HepG2 (cell line): ENCODE results near the gene NID2. TPM values are rescaled to one million over a fixed set of nuclear protein-coding genes. Genes with fewer than 3 reads are reported as not detected.

ENCODE experiments used
- ATAC-seq: fragments of 200-7000 bp; cut with Tn5 transposase; 3 replicates; pipeline ENCODE4 v1.9.1; 2020; ENCODE audit warnings: mild to moderate bottlenecking, moderate library complexity
- BruUV-seq: library from RNA; stranded (reverse); fragments of 400-500 nt; replicated peaks from 2 replicates; lab custom pipeline; 2021; lab: Mats Ljungman, UMichigan
- CTCF ChIA-PET: fragments of 300-600 bp; formaldehyde crosslinking; extraction: SDS; loops from one replicate; lab custom pipeline; 2021; ENCODE audit warnings: low total read pairs, inconsistent platforms, low intra/inter-chr PET ratio; lab: Yijun Ruan, JAX
- POLR2A ChIA-PET: fragments of 350-600 bp; sonication (Branson Sonifier 250); formaldehyde crosslinking; loops from one replicate; lab custom pipeline; 2020; ENCODE audit warnings: antibody characterized with exemption, inconsistent platforms; lab: Yijun Ruan, JAX
- DNase-seq: peaks from one replicate; pipeline ENCODE4 v3.0.0-alpha.2; 2015; ENCODE audit warnings: low spot score
- FAIRE-seq: peaks from 3 replicates; lab custom pipeline; 2011; peaks lifted over from hg19 to GRCh38; lab: Jason Lieb, UNC
- H2AFZ ChIP-seq: one replicate; pipeline ENCODE4 v1.6.1; 2011; ENCODE audit warnings: low read length, inconsistent platforms
- H3K27ac ChIP-seq: fragments of 300-600 bp; 3 replicates; pipeline ENCODE4 v1.8.0; 2011; ENCODE audit warnings: mixed run types, mild to moderate bottlenecking, mixed read lengths, low read length, inconsistent platforms; ENCODE audit not compliant: insufficient read depth; ENCODE audit errors: extremely low read length
- H3K27me3 ChIP-seq, 2 experiments: fragments of 200-600 bp in 1 of 2; 2 replicates in 1 of 2; 3 replicates in 1 of 2; pipeline versions ENCODE4 v1.6.0 to v1.8.0; 2011; ENCODE audit warnings: low read length in 2 of 2, mild to moderate bottlenecking in 2 of 2, moderate library complexity in 2 of 2, inconsistent platforms in 1 of 2; ENCODE audit not compliant: insufficient read depth in 2 of 2, control insufficient read depth in 1 of 2
- H3K36me3 ChIP-seq, 2 experiments: fragments of 200-600 bp in 1 of 2; replicated peaks in 1 of 2; 2 replicates in 1 of 2; 3 replicates in 1 of 2; pipeline versions ENCODE4 v1.5.1 to v1.8.0; 2011; ENCODE audit warnings: low read length in 2 of 2, inconsistent platforms in 1 of 2; ENCODE audit not compliant: insufficient read depth in 2 of 2, control insufficient read depth in 1 of 2
- H3K4me1 ChIP-seq: 2 replicates; pipeline ENCODE4 v1.5.1; 2012; ENCODE audit warnings: low read length, inconsistent platforms; ENCODE audit not compliant: insufficient read depth
- H3K4me2 ChIP-seq: 2 replicates; pipeline ENCODE4 v1.6.0; 2011; ENCODE audit warnings: low read depth, low read length, inconsistent platforms
- H3K4me3 ChIP-seq, 3 experiments: fragments of 200-600 bp in 1 of 3; sonication (generic), shearing (Covaris generic) in 1 of 3; replicated peaks in 1 of 3; 2 replicates each; pipeline ENCODE4 v1.5.1; 2011 to 2016; ENCODE audit warnings: low read length in 3 of 3, inconsistent platforms in 2 of 3, low read depth in 2 of 3, mild to moderate bottlenecking in 2 of 3, control low read depth in 1 of 3, mixed read lengths in 1 of 3; ENCODE audit not compliant: insufficient read depth in 1 of 3
- H3K79me2 ChIP-seq: one replicate; pipeline ENCODE4 v1.6.1; 2011; ENCODE audit warnings: low read length, inconsistent platforms; ENCODE audit not compliant: insufficient read depth
- H3K9ac ChIP-seq: 2 replicates; pipeline ENCODE4 v1.6.0; 2011; ENCODE audit warnings: mild to moderate bottlenecking, low read depth, low read length, inconsistent platforms; ENCODE audit not compliant: insufficient read depth
- H3K9me3 ChIP-seq: 2 replicates; pipeline ENCODE4 v1.5.1; 2012; ENCODE audit warnings: mild to moderate bottlenecking, low read length
- H4K20me1 ChIP-seq: 2 replicates; pipeline ENCODE4 v1.6.0; 2011; ENCODE audit warnings: inconsistent platforms, mild to moderate bottlenecking, low read length, moderate library complexity; ENCODE audit not compliant: insufficient read depth
- BORCS8-MEF2B ChIP-seq: sonication (generic); formaldehyde crosslinking; IDR thresholded peaks from 2 replicates; pipeline ENCODE4 v1.8.0; 2022; ENCODE audit warnings: mild to moderate bottlenecking, missing genetic modification reagents
- CHD2 ChIP-seq: IDR thresholded peaks from 2 replicates; pipeline ENCODE4 v1.6.1; 2011; ENCODE audit warnings: low read depth, low read length, improper control_type of control experiment
- GPN1 ChIP-seq: sonication (generic); formaldehyde crosslinking; IDR thresholded peaks from 2 replicates; pipeline ENCODE4 v1.5.1; 2020; ENCODE audit warnings: missing genetic modification reagents, borderline replicate concordance
- KDM6A ChIP-seq: IDR thresholded peaks from 2 replicates; pipeline ENCODE4 v1.6.1; 2016; ENCODE audit warnings: low read depth
- KLF9 ChIP-seq: IDR thresholded peaks from 2 replicates; pipeline ENCODE4 v1.6.1; 2016; ENCODE audit warnings: low read depth
- MAFF ChIP-seq: IDR thresholded peaks from 2 replicates; pipeline ENCODE4 v1.6.1; 2011; ENCODE audit warnings: low read depth, low read length, improper control_type of control experiment
- MIER3 ChIP-seq: IDR thresholded peaks from 2 replicates; pipeline ENCODE4 v1.6.1; 2016; ENCODE audit warnings: missing compliant biosample characterization, borderline replicate concordance
- PHF21A ChIP-seq: sonication (generic); formaldehyde crosslinking; IDR thresholded peaks from 2 replicates; pipeline ENCODE4 v1.5.0; 2020; ENCODE audit warnings: mild to moderate bottlenecking, missing genetic modification reagents
- TEAD2 ChIP-seq: sonication (generic); formaldehyde crosslinking; IDR thresholded peaks from 2 replicates; pipeline ENCODE4 v1.9.0; 2021; ENCODE audit warnings: missing genetic modification reagents
- ZNF337 ChIP-seq: sonication (generic); formaldehyde crosslinking; IDR thresholded peaks from 2 replicates; pipeline ENCODE4 v1.5.1; 2020; ENCODE audit warnings: missing genetic modification reagents, low read depth, mild to moderate bottlenecking, borderline replicate concordance
- in situ Hi-C: cut with HindIII; loops from 2 replicates; pipeline ENCODE4 v1.10.0; 2017; ENCODE audit warnings: low pct_unique_long_range_greater_than_20kb; ENCODE audit not compliant: extremely low pct_ligation_motif_present
- intact Hi-C: fragments of 100-400 bp; cut with micrococcal nuclease; formaldehyde crosslinking; loops from one replicate; pipeline ENCODE4 v1.10.0; 2022; ENCODE audit not compliant: unreplicated experiment
- polyA plus RNA-seq, 8 experiments: library from polyadenylated mRNA; depleted of rRNA in 3 of 8; stranded (reverse) in 7 of 8; unstranded in 1 of 8; fragments of >200 nt; fragmentation: Illumina TruSeq in 4 of 8; extraction: Trizol in 4 of 8; gene quantifications; 2 replicates each; pipeline versions ENCODE4 v1.2.1 to v1.2.3, GENCODE V29; 2011 to 2016; ENCODE audit warnings: low read depth in 4 of 8, missing spikeins in 1 of 8, mixed read lengths in 1 of 8; ENCODE audit not compliant: insufficient read depth in 1 of 8
- total RNA-seq, 5 experiments: library from RNA; depleted of rRNA; stranded (reverse); fragments of >200 nt; fragmentation: Illumina TruSeq; extraction: Trizol; gene quantifications; 2 replicates each; pipeline ENCODE4 v1.2.3, GENCODE V29; 2016; ENCODE audit warnings: low read depth in 1 of 5
- TF ChIP-seq, protein P1 (sequence below): sonication (generic); formaldehyde crosslinking; IDR thresholded peaks from 2 replicates; pipeline ENCODE4 v1.4.0; 2020; ENCODE audit warnings: low read depth, mild to moderate bottlenecking, missing genetic modification reagents
- TF ChIP-seq, protein P2 (sequence below): sonication (generic); formaldehyde crosslinking; IDR thresholded peaks from 2 replicates; pipeline ENCODE4 v1.9.0; 2022; ENCODE audit warnings: missing genetic modification reagents, mild to moderate bottlenecking, borderline replicate concordance
- TF ChIP-seq, protein P3 (sequence below): sonication (generic); formaldehyde crosslinking; IDR thresholded peaks from 2 replicates; pipeline ENCODE4 v1.4.0; 2020; ENCODE audit warnings: missing genetic modification reagents, mild to moderate bottlenecking, borderline replicate concordance

Gene NID2
- total and polyA plus RNA-seq, 2 of the 13 experiments (the other 11 are each of a cell fraction or from before 2014, with no cell fraction given): 0.11 TPM; not detected in 1

DNA sequence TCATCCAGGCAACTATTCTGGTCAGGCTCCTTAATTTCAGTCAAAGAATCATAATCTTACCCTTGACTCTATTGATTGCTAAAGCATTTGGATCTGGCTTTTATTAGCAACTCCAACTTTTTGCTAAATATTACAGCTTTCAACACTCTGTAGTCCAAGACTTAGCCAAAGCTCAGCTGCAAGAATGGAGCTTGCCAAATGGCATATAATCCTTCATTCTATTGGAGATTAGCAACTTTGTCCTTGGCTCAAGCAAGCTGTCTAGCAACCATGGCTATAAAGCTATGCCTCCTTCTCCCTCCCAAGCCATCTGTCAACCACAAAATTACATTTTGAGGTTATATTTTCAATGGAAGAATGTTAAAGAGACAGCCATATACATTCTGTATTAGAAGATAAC lies 23.1 kb upstream of the NID2 start:
- no peak overlapping the region for H3K4me2 ChIP-seq
- ATAC-seq: no peak
- CTCF ChIA-PET: no interaction called here
- TF ChIP-seq KDM6A (no peak), MAFF (no peak), GPN1 (CRISPR knock-in tag) (no peak), TEAD2 (no peak), CHD2 (no peak), PHF21A (CRISPR knock-in tag) (no peak), MIER3 (CRISPR knock-in tag) (no peak), ZNF337 (no peak), BORCS8-MEF2B (CRISPR knock-in tag) (no peak), KLF9 (no peak)
- TF ChIP-seq, protein P1, sequence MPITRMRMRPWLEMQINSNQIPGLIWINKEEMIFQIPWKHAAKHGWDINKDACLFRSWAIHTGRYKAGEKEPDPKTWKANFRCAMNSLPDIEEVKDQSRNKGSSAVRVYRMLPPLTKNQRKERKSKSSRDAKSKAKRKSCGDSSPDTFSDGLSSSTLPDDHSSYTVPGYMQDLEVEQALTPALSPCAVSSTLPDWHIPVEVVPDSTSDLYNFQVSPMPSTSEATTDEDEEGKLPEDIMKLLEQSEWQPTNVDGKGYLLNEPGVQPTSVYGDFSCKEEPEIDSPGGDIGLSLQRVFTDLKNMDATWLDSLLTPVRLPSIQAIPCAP: no peak
- TF ChIP-seq, protein P2, sequence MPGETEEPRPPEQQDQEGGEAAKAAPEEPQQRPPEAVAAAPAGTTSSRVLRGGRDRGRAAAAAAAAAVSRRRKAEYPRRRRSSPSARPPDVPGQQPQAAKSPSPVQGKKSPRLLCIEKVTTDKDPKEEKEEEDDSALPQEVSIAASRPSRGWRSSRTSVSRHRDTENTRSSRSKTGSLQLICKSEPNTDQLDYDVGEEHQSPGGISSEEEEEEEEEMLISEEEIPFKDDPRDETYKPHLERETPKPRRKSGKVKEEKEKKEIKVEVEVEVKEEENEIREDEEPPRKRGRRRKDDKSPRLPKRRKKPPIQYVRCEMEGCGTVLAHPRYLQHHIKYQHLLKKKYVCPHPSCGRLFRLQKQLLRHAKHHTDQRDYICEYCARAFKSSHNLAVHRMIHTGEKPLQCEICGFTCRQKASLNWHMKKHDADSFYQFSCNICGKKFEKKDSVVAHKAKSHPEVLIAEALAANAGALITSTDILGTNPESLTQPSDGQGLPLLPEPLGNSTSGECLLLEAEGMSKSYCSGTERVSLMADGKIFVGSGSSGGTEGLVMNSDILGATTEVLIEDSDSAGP (CRISPR knock-in tag): no peak
- TF ChIP-seq, protein P3, sequence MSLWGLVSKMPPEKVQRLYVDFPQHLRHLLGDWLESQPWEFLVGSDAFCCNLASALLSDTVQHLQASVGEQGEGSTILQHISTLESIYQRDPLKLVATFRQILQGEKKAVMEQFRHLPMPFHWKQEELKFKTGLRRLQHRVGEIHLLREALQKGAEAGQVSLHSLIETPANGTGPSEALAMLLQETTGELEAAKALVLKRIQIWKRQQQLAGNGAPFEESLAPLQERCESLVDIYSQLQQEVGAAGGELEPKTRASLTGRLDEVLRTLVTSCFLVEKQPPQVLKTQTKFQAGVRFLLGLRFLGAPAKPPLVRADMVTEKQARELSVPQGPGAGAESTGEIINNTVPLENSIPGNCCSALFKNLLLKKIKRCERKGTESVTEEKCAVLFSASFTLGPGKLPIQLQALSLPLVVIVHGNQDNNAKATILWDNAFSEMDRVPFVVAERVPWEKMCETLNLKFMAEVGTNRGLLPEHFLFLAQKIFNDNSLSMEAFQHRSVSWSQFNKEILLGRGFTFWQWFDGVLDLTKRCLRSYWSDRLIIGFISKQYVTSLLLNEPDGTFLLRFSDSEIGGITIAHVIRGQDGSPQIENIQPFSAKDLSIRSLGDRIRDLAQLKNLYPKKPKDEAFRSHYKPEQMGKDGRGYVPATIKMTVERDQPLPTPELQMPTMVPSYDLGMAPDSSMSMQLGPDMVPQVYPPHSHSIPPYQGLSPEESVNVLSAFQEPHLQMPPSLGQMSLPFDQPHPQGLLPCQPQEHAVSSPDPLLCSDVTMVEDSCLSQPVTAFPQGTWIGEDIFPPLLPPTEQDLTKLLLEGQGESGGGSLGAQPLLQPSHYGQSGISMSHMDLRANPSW (CRISPR knock-in tag): no peak
- TF ChIP-seq, all 625 proteins: peak for 0
- Histone ChIP-seq H4K20me1 (no peaks in the 10 kb centered on the region), H3K27ac (no peak overlapping the region), H3K9ac (no peak overlapping the region), H3K27me3 (no peaks in the 10 kb centered on the region; a peak in 1 of 5 replicates), H2AFZ (no peak overlapping the region), H3K9me3 (no peaks in the 10 kb centered on the region), H3K36me3 (no peaks in the 10 kb centered on the region), H3K4me3 (no peak overlapping the region), H3K79me2 (no peaks in the 10 kb centered on the region), H3K4me1 (no peaks in the 10 kb centered on the region)
- in situ Hi-C loops (no loop called here), intact Hi-C loops (no loop called here)
- BruUV-seq: no TSS peak
- DNase-seq (no peak), FAIRE-seq (no peak)
- POLR2A ChIA-PET: no interaction called here
